ENCODE data around the gene ROBO1.

- no peak for TF ChIP-seq POLR2A (IDR thresholded peaks at IDR 0.05)
- TF ChIP-seq CTCF (IDR thresholded peaks at IDR 0.05), result no peak
Measured at GRCh38 chr3:79257791-79258190, 510.0 kb downstream of the ROBO1 start.
